ENCODE measurements around the gene SLC25A47. TPM values are rescaled to one million over a fixed set of nuclear protein-coding genes. Genes with fewer than 3 reads are reported as not detected.
"Not testable (repeated sequence)": the region's sequence is repeated elsewhere in the genome, so short reads cannot be mapped to it uniquely, and the experiment has no call there.

SLC25A47 gene
- total RNA-seq, 1 donor from 2014 or later: not detected

- H3K27ac Mint-ChIP-seq (ENCODE audit: unreplicated experiment): peak overlapping the region; percentile 81
- no peaks in the 10 kb centered on the region for H3K27me3 Mint-ChIP-seq (ENCODE audit: low read depth)
- H3K36me3 Mint-ChIP-seq (ENCODE audit: low read depth): peaks cover 5% of the 10 kb centered on the region
- no peaks in the 10 kb centered on the region for H3K9me3 Mint-ChIP-seq
- TF ChIP-seq CTCF (conservative IDR thresholded peaks at IDR 0.05): no peak
- no peak for DNase-seq (ENCODE audit: low read depth, low spot score)
- H3K4me3 Mint-ChIP-seq: no peak overlapping the region
- no peaks in the 10 kb centered on the region for H3K4me1 Mint-ChIP-seq
These were observed 16.8 kb downstream of the SLC25A47 start for GRCh38 chr14:100339766-100340422.

GRCh38 chr14:100340423-100340813 lies 17.3 kb downstream of the SLC25A47 start:
- no peaks in the 10 kb centered on the region for H3K9me3 Mint-ChIP-seq
- H3K4me1 Mint-ChIP-seq: no peaks in the 10 kb centered on the region
- no peak for DNase-seq (ENCODE audit: low read depth, low spot score)
- H3K27ac Mint-ChIP-seq (ENCODE audit: unreplicated experiment): peak overlapping the region; percentile 81
- no peak for TF ChIP-seq CTCF (conservative IDR thresholded peaks at IDR 0.05)
- H3K27me3 Mint-ChIP-seq (ENCODE audit: low read depth): no peaks in the 10 kb centered on the region
- H3K36me3 Mint-ChIP-seq (ENCODE audit: low read depth): peaks cover 5% of the 10 kb centered on the region
- no peak overlapping the region for H3K4me3 Mint-ChIP-seq

GRCh38 chr14:100341301-100342031 lies 18.3 kb downstream of the SLC25A47 start:
- peaks cover 4% of the 10 kb centered on the region for H3K36me3 Mint-ChIP-seq (ENCODE audit: low read depth)
- peak overlapping the region; percentile 12 for H3K27ac Mint-ChIP-seq (ENCODE audit: unreplicated experiment)
- H3K4me3 Mint-ChIP-seq: no peak overlapping the region
- no peaks in the 10 kb centered on the region for H3K4me1 Mint-ChIP-seq
- no peak for DNase-seq (ENCODE audit: low read depth, low spot score)
- H3K27me3 Mint-ChIP-seq (ENCODE audit: low read depth): no peaks in the 10 kb centered on the region
- no peak for TF ChIP-seq CTCF (conservative IDR thresholded peaks at IDR 0.05)
- no peaks in the 10 kb centered on the region for H3K9me3 Mint-ChIP-seq

- Mint-ChIP-seq H3K36me3 (ENCODE audit: low read depth) (peaks cover 8% of the 10 kb centered on the region), H3K4me3 (no peak overlapping the region), H3K4me1 (no peaks in the 10 kb centered on the region), H3K9me3 (no peaks in the 10 kb centered on the region), H3K27ac (ENCODE audit: unreplicated experiment) (peak overlapping the region; percentile 20), H3K27me3 (ENCODE audit: low read depth) (no peaks in the 10 kb centered on the region)
- no peak for TF ChIP-seq CTCF (conservative IDR thresholded peaks at IDR 0.05)
- DNase-seq (ENCODE audit: low read depth, low spot score): no peak
These were observed 19.1 kb downstream of the SLC25A47 start for GRCh38 chr14:100342195-100342594.

GRCh38 chr14:100342826-100343225 lies 19.7 kb downstream of the SLC25A47 start:
- not testable (repeated sequence) for H3K4me1 Mint-ChIP-seq; H3K27me3 Mint-ChIP-seq (ENCODE audit: low read depth); H3K9me3 Mint-ChIP-seq; DNase-seq (ENCODE audit: low read depth, low spot score); H3K27ac Mint-ChIP-seq (ENCODE audit: unreplicated experiment); H3K4me3 Mint-ChIP-seq; H3K36me3 Mint-ChIP-seq (ENCODE audit: low read depth)

GRCh38 chr14:100344657-100345056 lies 21.5 kb downstream of the SLC25A47 start:
- not testable (repeated sequence) for H3K27me3 Mint-ChIP-seq (ENCODE audit: low read depth); H3K9me3 Mint-ChIP-seq; H3K27ac Mint-ChIP-seq (ENCODE audit: unreplicated experiment); H3K4me3 Mint-ChIP-seq; DNase-seq (ENCODE audit: low read depth, low spot score); H3K4me1 Mint-ChIP-seq; H3K36me3 Mint-ChIP-seq (ENCODE audit: low read depth)
